Measurements from ENCODE around the gene IQSEC3.

DNA sequence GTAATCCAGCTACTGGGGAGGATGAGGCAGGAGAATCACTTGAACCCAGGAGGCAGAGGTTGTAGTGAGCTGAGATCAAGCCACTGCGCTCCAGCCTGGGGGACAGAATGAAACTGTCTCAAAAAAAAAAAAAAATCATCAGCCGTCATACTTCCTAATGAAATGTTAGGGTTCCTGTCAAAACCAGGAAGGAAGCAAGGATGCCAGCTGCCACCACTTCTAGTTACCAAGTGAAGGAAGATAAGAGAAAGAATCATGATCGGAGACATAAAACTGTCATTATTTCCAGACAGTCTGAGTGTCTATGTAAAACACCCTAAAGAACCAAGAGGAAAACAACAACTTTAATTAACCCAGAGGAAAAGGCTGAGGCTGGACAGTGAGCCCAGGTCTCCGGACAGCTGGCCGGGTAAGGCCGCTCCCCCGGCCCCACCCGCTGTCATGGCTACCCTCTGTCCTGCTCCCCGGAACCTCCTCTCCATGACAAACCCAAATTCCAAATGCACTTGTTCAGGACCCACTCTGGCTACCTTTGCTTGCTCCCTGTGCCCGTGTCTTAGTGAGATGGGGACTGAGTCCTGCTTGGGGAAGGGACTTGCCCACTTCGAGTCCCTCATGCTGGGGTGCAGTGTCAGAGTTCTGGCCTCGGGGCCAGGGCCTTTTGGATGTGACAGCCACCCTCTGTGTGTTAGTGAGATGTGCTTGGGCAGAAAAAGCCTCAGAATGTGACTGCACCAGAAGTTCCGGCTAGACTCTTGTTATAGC is 118.4 kb downstream of the IQSEC3 start:
- no peak for TF ChIP-seq CTCF (IDR thresholded peaks at IDR 0.05; ENCODE audit: low read length)
- TF ChIP-seq EZH2 (optimal IDR thresholded peaks at IDR 0.05; ENCODE audit: low read depth, low read length): no peak
- no peak for TF ChIP-seq EZH2phosphoT487 (IDR thresholded peaks at IDR 0.05; ENCODE audit: low read length)
